Activated effector memory CD4-positive, alpha-beta T cell treated with Interleukin-2 at 50 U/mL for 16 hours (primary cell): ENCODE results near the gene SPATA31A7.
"Not testable (repeated sequence)": the region's sequence is repeated elsewhere in the genome, so short reads cannot be mapped to it uniquely, and the experiment has no call there.

Source experiments
- DNase-seq: peaks from one replicate; pipeline ENCODE4 v3.0.0-alpha.2; 2020

The SPATA31A7 gene

DNA sequence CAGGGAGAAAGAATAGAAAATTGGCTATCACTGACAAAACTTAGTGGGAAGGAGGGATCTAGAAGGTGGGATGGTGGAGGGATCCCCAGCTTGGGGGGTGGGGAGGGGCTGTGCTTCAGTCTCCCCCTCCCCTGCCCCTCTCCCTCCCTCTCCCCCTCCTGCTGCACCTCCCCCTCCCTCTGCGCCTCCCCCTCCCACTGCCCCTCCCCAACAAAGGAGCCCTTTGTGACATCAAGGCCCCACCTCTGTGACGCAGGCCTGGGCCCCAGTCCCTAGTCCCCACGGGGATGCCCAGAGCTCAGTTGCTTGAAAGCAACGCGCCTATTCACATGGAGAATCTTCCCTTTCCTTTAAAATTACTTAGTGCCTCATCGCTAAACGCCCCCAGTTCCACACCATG, at the start of gene SPATA31A7:
Gene SPATA31A7, plus strand, starts transcription at position 301 of the 400 bp plus-strand sequence. Its CDS starts 29 bp downstream, at position 330.
- DNase-seq = not testable (repeated sequence)

DNA sequence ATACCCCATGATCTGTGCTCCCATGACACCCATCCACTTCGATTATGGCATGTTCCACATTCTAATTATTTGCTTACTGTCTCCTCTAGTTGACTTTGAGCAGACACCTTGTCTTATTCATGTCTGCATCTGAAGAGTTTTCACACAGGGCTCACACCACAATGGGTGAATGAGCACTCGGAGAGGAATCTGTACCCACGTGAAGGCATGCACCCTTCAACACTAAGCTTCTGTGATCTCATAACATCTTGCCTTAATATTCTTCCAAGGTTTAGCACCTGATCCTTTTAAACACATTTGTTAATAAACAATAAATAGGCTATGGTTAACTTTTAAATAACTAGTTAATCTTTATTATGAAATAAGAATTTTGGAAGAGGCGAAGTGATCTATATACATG, 36.6 kb downstream of the SPATA31A7 start:
- DNase-seq = not testable (repeated sequence)
